Measurements from ENCODE around the gene SMG7. TPM values are rescaled to one million over a fixed set of nuclear protein-coding genes. Genes with fewer than 3 reads are reported as not detected.

Gene SMG7
- total RNA-seq, 1 experiment from 2014 or later = 54.1 TPM

- TF ChIP-seq YY1 (IDR thresholded peaks at IDR 0.05; ENCODE audit: extremely low read depth, insufficient replicate concordance, low read depth, low read length) (no peak), EZH2 (IDR thresholded peaks at IDR 0.05) (no peak), ZNF274 (IDR thresholded peaks at IDR 0.05; ENCODE audit: low read depth, low read length) (no peak)
These were observed 42.8 kb downstream of the SMG7 start (continued) for GRCh38 chr1:183515002-183515689.

- ChIA-PET RAD21 (ENCODE audit: low non-redundant PET in 1 of 2, low total read pairs in 2 of 2, uncharacterized antibody in 2 of 2, unreplicated experiment in 2 of 2) (no interaction called here), CTCF (no interaction called here), POLR2A (no interaction called here)
- intact Hi-C loops (cut with micrococcal nuclease) = no loop called here
- TF ChIP-seq SRF (IDR thresholded peaks at IDR 0.05; ENCODE audit: low read depth) (no peak), CBX3 (IDR thresholded peaks at IDR 0.05; ENCODE audit: low read depth) (no peak), CEBPB (IDR thresholded peaks at IDR 0.05; ENCODE audit: low read depth) (no peak), POLR2AphosphoS5 (IDR thresholded peaks at IDR 0.05; ENCODE audit: low read depth, low read length) (no peak), MAX (IDR thresholded peaks at IDR 0.05) (no peak), EZH2phosphoT487 (IDR thresholded peaks at IDR 0.05; ENCODE audit: borderline replicate concordance) (no peak), SP1 (IDR thresholded peaks at IDR 0.05; ENCODE audit: low read depth) (no peak), ZNF274 (IDR thresholded peaks at IDR 0.05; ENCODE audit: low read depth, low read length) (no peak), SIN3A (IDR thresholded peaks at IDR 0.05; ENCODE audit: low read depth) (no peak), RAD21 (IDR thresholded peaks at IDR 0.05; ENCODE audit: low read depth) (no peak), YY1 (IDR thresholded peaks at IDR 0.05; ENCODE audit: extremely low read depth, insufficient replicate concordance, low read depth, low read length) (no peak), POLR2A (IDR thresholded peaks at IDR 0.05; ENCODE audit: borderline replicate concordance, extremely low read depth, insufficient read depth, insufficient read length) (no peak)
- TF ChIP-seq, protein P1, sequence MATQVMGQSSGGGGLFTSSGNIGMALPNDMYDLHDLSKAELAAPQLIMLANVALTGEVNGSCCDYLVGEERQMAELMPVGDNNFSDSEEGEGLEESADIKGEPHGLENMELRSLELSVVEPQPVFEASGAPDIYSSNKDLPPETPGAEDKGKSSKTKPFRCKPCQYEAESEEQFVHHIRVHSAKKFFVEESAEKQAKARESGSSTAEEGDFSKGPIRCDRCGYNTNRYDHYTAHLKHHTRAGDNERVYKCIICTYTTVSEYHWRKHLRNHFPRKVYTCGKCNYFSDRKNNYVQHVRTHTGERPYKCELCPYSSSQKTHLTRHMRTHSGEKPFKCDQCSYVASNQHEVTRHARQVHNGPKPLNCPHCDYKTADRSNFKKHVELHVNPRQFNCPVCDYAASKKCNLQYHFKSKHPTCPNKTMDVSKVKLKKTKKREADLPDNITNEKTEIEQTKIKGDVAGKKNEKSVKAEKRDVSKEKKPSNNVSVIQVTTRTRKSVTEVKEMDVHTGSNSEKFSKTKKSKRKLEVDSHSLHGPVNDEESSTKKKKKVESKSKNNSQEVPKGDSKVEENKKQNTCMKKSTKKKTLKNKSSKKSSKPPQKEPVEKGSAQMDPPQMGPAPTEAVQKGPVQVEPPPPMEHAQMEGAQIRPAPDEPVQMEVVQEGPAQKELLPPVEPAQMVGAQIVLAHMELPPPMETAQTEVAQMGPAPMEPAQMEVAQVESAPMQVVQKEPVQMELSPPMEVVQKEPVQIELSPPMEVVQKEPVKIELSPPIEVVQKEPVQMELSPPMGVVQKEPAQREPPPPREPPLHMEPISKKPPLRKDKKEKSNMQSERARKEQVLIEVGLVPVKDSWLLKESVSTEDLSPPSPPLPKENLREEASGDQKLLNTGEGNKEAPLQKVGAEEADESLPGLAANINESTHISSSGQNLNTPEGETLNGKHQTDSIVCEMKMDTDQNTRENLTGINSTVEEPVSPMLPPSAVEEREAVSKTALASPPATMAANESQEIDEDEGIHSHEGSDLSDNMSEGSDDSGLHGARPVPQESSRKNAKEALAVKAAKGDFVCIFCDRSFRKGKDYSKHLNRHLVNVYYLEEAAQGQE (IDR thresholded peaks at IDR 0.05; ENCODE audit: low read depth) = no peak
- TF ChIP-seq, protein P2, sequence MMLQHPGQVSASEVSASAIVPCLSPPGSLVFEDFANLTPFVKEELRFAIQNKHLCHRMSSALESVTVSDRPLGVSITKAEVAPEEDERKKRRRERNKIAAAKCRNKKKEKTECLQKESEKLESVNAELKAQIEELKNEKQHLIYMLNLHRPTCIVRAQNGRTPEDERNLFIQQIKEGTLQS (IDR thresholded peaks at IDR 0.05) = no peak
- H3K4me3 ChIP-seq (replicated peaks in 1 of 2; ENCODE audit: low read depth in 1 of 2, low read length in 2 of 2) = no peak overlapping the region
- H3K27me3 ChIP-seq (ENCODE audit: insufficient read depth, low read length) = no peaks in the 10 kb centered on the region
- no peak overlapping the region for H2AFZ ChIP-seq (ENCODE audit: low read depth, low read length, poor library complexity, severe bottlenecking)
- H3K9me3 ChIP-seq (ENCODE audit: control insufficient read depth in 1 of 2, insufficient read depth in 1 of 2, low read depth in 1 of 2, low read length in 2 of 2) = no peaks in the 10 kb centered on the region
- H3K79me2 ChIP-seq (ENCODE audit: insufficient read depth, low read length) = peaks cover 10% of the 10 kb centered on the region; the same call in 1 of the 2 replicates
- BruUV-seq (replicated peaks) = no TSS peak
- peaks cover 3% of the 10 kb centered on the region; the same call in 1 of the 2 replicates for H4K20me1 ChIP-seq (ENCODE audit: insufficient read depth)
- H3K4me2 ChIP-seq (ENCODE audit: low read length) = no peak overlapping the region
- H3K36me3 ChIP-seq (ENCODE audit: control insufficient read depth in 1 of 2, insufficient read depth in 2 of 2, low read length in 2 of 2) = peaks cover 10 to 13% of the 10 kb centered on the region in 2 experiments; a peak in 3 of 4 replicates
- no peak overlapping the region for H3K27ac ChIP-seq (ENCODE audit: low read depth, low read length)
- H3K9ac ChIP-seq (ENCODE audit: low read length) = no peak overlapping the region
- no peak for DNase-seq (ENCODE audit: low read depth, low spot score)
- ATAC-seq = no peak
- peaks cover 6 to 13% of the 10 kb centered on the region in 2 experiments for H3K4me1 ChIP-seq (ENCODE audit: control insufficient read depth in 1 of 2, insufficient read depth in 2 of 2, low read length in 2 of 2)
- no peaks in the 10 kb centered on the region for H3K9me2 ChIP-seq (ENCODE audit: insufficient read depth)
These were observed 44.4 kb downstream of the SMG7 start for GRCh38 chr1:183516725-183517124.
